GM21528 (cell line): ENCODE data around the gene NEK4.

Experiments used
- ATAC-seq: cut with Tn5 transposase; IDR thresholded peaks from one replicate; pipeline ENCODE4 v1.9.1; 2021; ENCODE audit warnings: mild to moderate bottlenecking, moderate library complexity; ENCODE audit not compliant: unreplicated experiment, low FRiP score

Gene NEK4

GRCh38 chr3:52705688-52706686 is 64.8 kb downstream of the NEK4 start, which contains the start of the genes GLT8D1 and SPCS1:
Gene GLT8D1, minus strand, starts transcription at chr3:52705791. Its CDS starts 5,331 bp downstream, at chr3:52700460.
Gene SPCS1, plus strand, starts transcription at chr3:52706106. Its CDS starts 141 bp downstream, at chr3:52706247.
- peak; percentile 78 for ATAC-seq

- ATAC-seq, result no peak
Measured at GRCh38 chr3:52705438-52705687, 65.4 kb downstream of the NEK4 start.

- ATAC-seq, result peak; percentile 7
Measured at GRCh38 chr3:52704611-52705437, 65.9 kb downstream of the NEK4 start.

- ATAC-seq, result no peak
Measured at GRCh38 chr3:52703341-52703740, 67.4 kb downstream of the NEK4 start.

GRCh38 chr3:52697632-52697965 is 73.1 kb downstream of the NEK4 start:
- ATAC-seq, result no peak

GRCh38 chr3:52696830-52697631 is 73.7 kb downstream of the NEK4 start:
- no peak for ATAC-seq

- no peak for ATAC-seq
Measured at GRCh38 chr3:52695798-52696671, 74.7 kb downstream of the NEK4 start.

GRCh38 chr3:52694528-52695189 is 76.1 kb downstream of the NEK4 start:
- no peak for ATAC-seq

GRCh38 chr3:52693071-52693470 is 77.7 kb downstream of the NEK4 start:
- no peak for ATAC-seq

GRCh38 chr3:52690560-52690959 is 80.2 kb downstream of the NEK4 start:
- ATAC-seq, result no peak

- no peak for ATAC-seq
Measured at GRCh38 chr3:52689151-52689550, 81.6 kb downstream of the NEK4 start.

GRCh38 chr3:52688266-52688665 is 82.5 kb downstream of the NEK4 start:
- ATAC-seq, result no peak

GRCh38 chr3:52685709-52686691 is 84.7 kb downstream of the NEK4 start, which contains the start of the genes GNL3 and PBRM1:
Gene GNL3, plus strand, starts transcription at chr3:52686032. Its CDS starts 61 bp downstream, at chr3:52686093.
Gene PBRM1, minus strand, starts transcription at chr3:52685913.
- peak; percentile 70 for ATAC-seq

- peak; percentile 78 for ATAC-seq
Measured at GRCh38 chr3:52685285-52685708, 85.4 kb downstream of the NEK4 start.

- no peak for ATAC-seq
Measured at GRCh38 chr3:52684184-52684583, 86.6 kb downstream of the NEK4 start.

GRCh38 chr3:52683611-52684010 is 87.1 kb downstream of the NEK4 start:
- no peak for ATAC-seq

GRCh38 chr3:52682016-52682415 is 88.7 kb downstream of the NEK4 start:
- no peak for ATAC-seq

- no peak for ATAC-seq
Measured at GRCh38 chr3:52681596-52681995, 89.1 kb downstream of the NEK4 start.
